H9 (cell line): ENCODE measurements around the gene LTF. TPM values are rescaled to one million over a fixed set of nuclear protein-coding genes. Genes with fewer than 3 reads are reported as not detected.

Experiments used
- DNase-seq: peaks from one replicate; pipeline ENCODE4 v3.0.0-alpha.2; 2017
- H2AFZ ChIP-seq: one replicate; pipeline ENCODE4 v1.6.1; 2013; ENCODE audit warnings: mild to moderate bottlenecking, low read length, control low read depth, moderate library complexity
- H2AK5ac ChIP-seq: 2 replicates; pipeline ENCODE4 v1.6.1; 2013; ENCODE audit warnings: low read length, control low read depth, mixed read lengths; ENCODE audit not compliant: insufficient read length
- H2BK120ac ChIP-seq: one replicate; pipeline ENCODE4 v1.6.1; 2013; ENCODE audit warnings: low read depth, mild to moderate bottlenecking, low read length, control low read depth, inconsistent platforms; ENCODE audit not compliant: poor library complexity, severe bottlenecking
- H2BK12ac ChIP-seq: 2 replicates; pipeline ENCODE4 v1.6.1; 2013; ENCODE audit warnings: low read length, control low read depth, mixed read lengths, low read depth; ENCODE audit not compliant: insufficient read length
- H2BK15ac ChIP-seq: 2 replicates; pipeline ENCODE4 v1.6.1; 2013; ENCODE audit warnings: low read depth, low read length, control low read depth
- H2BK20ac ChIP-seq: one replicate; pipeline ENCODE4 v1.6.1; 2013; ENCODE audit warnings: low read depth, mild to moderate bottlenecking, low read length, control low read depth, inconsistent platforms; ENCODE audit not compliant: poor library complexity, severe bottlenecking
- H2BK5ac ChIP-seq: 2 replicates; pipeline ENCODE4 v1.6.1; 2013; ENCODE audit warnings: low read length, control low read depth, mixed read lengths; ENCODE audit not compliant: insufficient read length
- H3K14ac ChIP-seq: 2 replicates; pipeline ENCODE4 v1.6.1; 2013; ENCODE audit warnings: low read length, control low read depth; ENCODE audit not compliant: insufficient read depth
- H3K18ac ChIP-seq: 2 replicates; pipeline ENCODE4 v1.6.1; 2013; ENCODE audit warnings: low read depth, mild to moderate bottlenecking, mixed read lengths, low read length, control low read depth; ENCODE audit not compliant: insufficient read length
- H3K23ac ChIP-seq: 2 replicates; pipeline ENCODE4 v1.6.1; 2013; ENCODE audit warnings: low read length, control low read depth, mixed read lengths, low read depth; ENCODE audit not compliant: insufficient read length
- H3K23me2 ChIP-seq: 2 replicates; pipeline ENCODE4 v1.6.1; 2013; ENCODE audit warnings: low read depth, mild to moderate bottlenecking, mixed read lengths, low read length, control low read depth; ENCODE audit not compliant: insufficient read length, poor library complexity, severe bottlenecking
- H3K27ac ChIP-seq: 2 replicates; pipeline ENCODE4 v1.5.1; 2013; ENCODE audit warnings: low read length, control low read depth, mixed read lengths, low read depth; ENCODE audit not compliant: insufficient read length
- H3K27me3 ChIP-seq: 2 replicates; pipeline ENCODE4 v1.6.1; 2013; ENCODE audit warnings: low read length, control low read depth, inconsistent platforms; ENCODE audit not compliant: insufficient read depth
- H3K4ac ChIP-seq: 2 replicates; pipeline ENCODE4 v1.6.1; 2013; ENCODE audit warnings: low read depth, mild to moderate bottlenecking, control low read depth, inconsistent platforms, low read length, moderate library complexity
- H3K4me1 ChIP-seq: 2 replicates; pipeline ENCODE4 v1.6.1; 2013; ENCODE audit warnings: low read length, control low read depth, inconsistent platforms; ENCODE audit not compliant: insufficient read depth
- H3K4me2 ChIP-seq: 2 replicates; pipeline ENCODE4 v1.6.1; 2013; ENCODE audit warnings: low read length, control low read depth, mixed read lengths; ENCODE audit not compliant: insufficient read length, insufficient read depth
- H3K56ac ChIP-seq: 2 replicates; pipeline ENCODE4 v1.6.1; 2013; ENCODE audit warnings: low read depth, mild to moderate bottlenecking, mixed read lengths, low read length, control low read depth; ENCODE audit not compliant: insufficient read length
- H3K79me1 ChIP-seq: 2 replicates; pipeline ENCODE4 v1.6.1; 2013; ENCODE audit warnings: low read depth, mild to moderate bottlenecking, moderate library complexity, low read length, control low read depth, inconsistent platforms; ENCODE audit not compliant: insufficient read depth, poor library complexity, severe bottlenecking
- H3K79me2 ChIP-seq: 2 replicates; pipeline ENCODE4 v1.6.1; 2013; ENCODE audit warnings: low read length, control low read depth, inconsistent platforms; ENCODE audit not compliant: insufficient read depth
- H3K9ac ChIP-seq: 2 replicates; pipeline ENCODE4 v1.6.1; 2013; ENCODE audit warnings: low read length, control low read depth, mixed read lengths; ENCODE audit not compliant: insufficient read length; ENCODE audit errors: extremely low read depth
- H3K9me3 ChIP-seq: one replicate; pipeline ENCODE4 v1.6.1; 2013; ENCODE audit warnings: low read depth, low read length, inconsistent platforms; ENCODE audit not compliant: control insufficient read depth
- H3T11ph ChIP-seq: one replicate; pipeline ENCODE4 v1.6.1; 2013; ENCODE audit warnings: mild to moderate bottlenecking, low read length, control low read depth, inconsistent platforms
- H4K20me1 ChIP-seq: one replicate; pipeline ENCODE4 v1.6.1; 2013; ENCODE audit not compliant: control insufficient read depth, insufficient read length, insufficient read depth
- H4K5ac ChIP-seq: 2 replicates; pipeline ENCODE4 v1.6.1; 2013; ENCODE audit warnings: low read depth, mild to moderate bottlenecking, mixed read lengths, low read length, control low read depth; ENCODE audit not compliant: insufficient read length
- H4K8ac ChIP-seq: replicated peaks from 2 replicates; pipeline ENCODE4 v1.6.1; 2013; ENCODE audit warnings: low read length, control low read depth, mixed read lengths, low read depth; ENCODE audit not compliant: insufficient read length
- H4K91ac ChIP-seq: 2 replicates; pipeline ENCODE4 v1.6.1; 2013; ENCODE audit warnings: low read depth, mild to moderate bottlenecking, moderate library complexity, mixed read lengths, low read length, control low read depth; ENCODE audit not compliant: insufficient read length
- H3K27ac Mint-ChIP-seq, 3 experiments: 2 replicates in 2 of 3; 3 replicates in 1 of 3; pipeline ENCODE4 v1.8.0; 2020 to 2021; ENCODE audit warnings: mixed read lengths in 3 of 3, mild to moderate bottlenecking in 1 of 3, moderate library complexity in 1 of 3
- H3K27me3 Mint-ChIP-seq: 2 replicates; pipeline ENCODE4 v1.8.0; 2021; ENCODE audit warnings: low read depth, mild to moderate bottlenecking, moderate library complexity, mixed read lengths
- H3K36me3 Mint-ChIP-seq, 3 experiments: 2 replicates in 2 of 3; 3 replicates in 1 of 3; pipeline ENCODE4 v1.8.0; 2020 to 2021; ENCODE audit warnings: low read depth in 3 of 3, mixed read lengths in 3 of 3; ENCODE audit not compliant: insufficient read depth in 1 of 3
- H3K4me1 Mint-ChIP-seq, 2 experiments: 2 replicates each; pipeline ENCODE4 v1.8.0; 2020; ENCODE audit warnings: mixed read lengths in 2 of 2
- H3K4me3 Mint-ChIP-seq, 2 experiments: 2 replicates in 1 of 2; 3 replicates in 1 of 2; pipeline ENCODE4 v1.8.0; 2020 to 2021; ENCODE audit warnings: mild to moderate bottlenecking in 2 of 2, mixed read lengths in 2 of 2, moderate library complexity in 1 of 2
- H3K9me3 Mint-ChIP-seq, 2 experiments: 2 replicates in 1 of 2; 3 replicates in 1 of 2; pipeline ENCODE4 v1.8.0; 2020; ENCODE audit warnings: mild to moderate bottlenecking in 2 of 2, mixed read lengths in 2 of 2, moderate library complexity in 1 of 2
- WGBS: extraction: QIAGEN DNeasy Blood & Tissue Kit; methylation state at CpG from one replicate; pipeline ENCODE4 v1.1.7; 2013; ENCODE audit warnings: missing lambda C conversion rate, low lambda C conversion rate, mixed read lengths; ENCODE audit not compliant: insufficient read length; ENCODE audit errors: extremely low coverage; 5-methylcytosine and 5-hydroxymethylcytosine counted together
- total RNA-seq: library from RNA; stranded (reverse); gene quantifications from 2 replicates; pipeline ENCODE4 v1.2.1, GENCODE V29; 2021
- TF ChIP-seq, protein P1 (sequence below): fragments of 200-600 bp; sonication (generic); conservative IDR thresholded peaks from 3 replicates; pipeline ENCODE4 v1.8.0; 2021; ENCODE audit warnings: antibody characterized with exemption, mild to moderate bottlenecking

The LTF gene
- total RNA-seq, 1 experiment from 2014 or later: not detected

DNA sequence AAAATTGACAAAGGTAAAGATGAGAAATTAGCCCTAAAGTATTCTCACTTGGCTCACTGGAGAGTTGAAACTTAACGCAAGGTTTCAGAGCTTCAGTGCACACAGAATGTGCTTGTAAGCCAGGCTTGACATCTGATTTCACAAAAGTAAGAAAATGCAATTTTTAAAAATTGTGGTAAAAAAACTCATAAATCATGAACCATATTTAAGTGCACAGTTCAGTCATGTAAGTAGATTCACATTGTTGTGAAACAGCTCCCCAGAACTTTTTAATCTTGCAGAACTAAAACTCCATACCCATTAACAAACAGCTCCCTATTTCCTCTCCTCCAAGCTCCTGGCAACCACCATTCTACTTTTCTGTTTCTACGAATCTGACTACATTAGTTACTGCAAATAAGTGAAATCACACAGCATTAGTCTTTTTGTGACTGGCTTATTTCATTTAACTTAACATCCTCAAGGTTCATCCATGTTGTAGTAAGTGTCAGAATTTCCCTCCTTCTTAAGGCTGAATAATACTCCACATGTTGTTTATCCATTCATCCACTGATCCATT lies 47.6 kb upstream of the LTF start:
- Mint-ChIP-seq H3K27ac (peak overlapping the region in 1 of 3 experiments; percentile 19; a peak in 1 of 7 replicates), H3K27me3 (peaks cover under 1% of the 10 kb centered on the region; the same call in 1 of the 2 replicates)
- no peak overlapping the region for H2BK5ac ChIP-seq

More for the DNA sequence above, 47.6 kb upstream of the LTF start:
- TF ChIP-seq, protein P1, sequence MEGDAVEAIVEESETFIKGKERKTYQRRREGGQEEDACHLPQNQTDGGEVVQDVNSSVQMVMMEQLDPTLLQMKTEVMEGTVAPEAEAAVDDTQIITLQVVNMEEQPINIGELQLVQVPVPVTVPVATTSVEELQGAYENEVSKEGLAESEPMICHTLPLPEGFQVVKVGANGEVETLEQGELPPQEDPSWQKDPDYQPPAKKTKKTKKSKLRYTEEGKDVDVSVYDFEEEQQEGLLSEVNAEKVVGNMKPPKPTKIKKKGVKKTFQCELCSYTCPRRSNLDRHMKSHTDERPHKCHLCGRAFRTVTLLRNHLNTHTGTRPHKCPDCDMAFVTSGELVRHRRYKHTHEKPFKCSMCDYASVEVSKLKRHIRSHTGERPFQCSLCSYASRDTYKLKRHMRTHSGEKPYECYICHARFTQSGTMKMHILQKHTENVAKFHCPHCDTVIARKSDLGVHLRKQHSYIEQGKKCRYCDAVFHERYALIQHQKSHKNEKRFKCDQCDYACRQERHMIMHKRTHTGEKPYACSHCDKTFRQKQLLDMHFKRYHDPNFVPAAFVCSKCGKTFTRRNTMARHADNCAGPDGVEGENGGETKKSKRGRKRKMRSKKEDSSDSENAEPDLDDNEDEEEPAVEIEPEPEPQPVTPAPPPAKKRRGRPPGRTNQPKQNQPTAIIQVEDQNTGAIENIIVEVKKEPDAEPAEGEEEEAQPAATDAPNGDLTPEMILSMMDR: no peak
- no peak overlapping the region for H4K8ac ChIP-seq
- H3K14ac ChIP-seq: no peak overlapping the region
- no peaks in the 10 kb centered on the region for H3K79me2 ChIP-seq
- no peak overlapping the region for H2AFZ ChIP-seq
- no peaks in the 10 kb centered on the region for H3K79me1 ChIP-seq
- H3K18ac ChIP-seq: no peak overlapping the region
- H3K4ac ChIP-seq: no peak overlapping the region
- no peak overlapping the region for H2BK20ac ChIP-seq
- no peak overlapping the region for H3K9ac ChIP-seq
- no peak overlapping the region for H4K5ac ChIP-seq
- no CpG with 5 or more reads among the region's 2 CpGs for WGBS
- no peak overlapping the region for H3K56ac ChIP-seq
- peaks cover 0 to 2% of the 10 kb centered on the region in 2 experiments; a peak in 1 of 5 replicates for H3K9me3 Mint-ChIP-seq
- H3K36me3 Mint-ChIP-seq: peaks cover 0 to 3% (median 0%) of the 10 kb centered on the region in 3 experiments; a peak in 3 of 7 replicates
- H3K4me1 ChIP-seq: peaks cover 6% of the 10 kb centered on the region
- no peak overlapping the region for H2BK12ac ChIP-seq
- H2BK120ac ChIP-seq: no peak overlapping the region
- no peak overlapping the region for H2BK15ac ChIP-seq
- no peak overlapping the region for H3K23ac ChIP-seq
- no peaks in the 10 kb centered on the region for H3K27me3 ChIP-seq
- no peak for DNase-seq
- no peak overlapping the region for H3T11ph ChIP-seq
- no peaks in the 10 kb centered on the region for H3K9me3 ChIP-seq
- no peak overlapping the region for H3K4me2 ChIP-seq
- H2AK5ac ChIP-seq: no peak overlapping the region
- no peak overlapping the region for H3K4me3 Mint-ChIP-seq
- no peak overlapping the region for H3K27ac ChIP-seq
- no peaks in the 10 kb centered on the region for H3K23me2 ChIP-seq
- H4K91ac ChIP-seq: no peak overlapping the region
- peaks cover 7 to 10% of the 10 kb centered on the region in 2 experiments for H3K4me1 Mint-ChIP-seq
- no peaks in the 10 kb centered on the region for H4K20me1 ChIP-seq
